SK-N-SH (cell line): ENCODE data around the gene PAFAH1B2.

Experiments
- CTCF ChIP-seq: fragments of 200-600 bp; sonication (generic); IDR thresholded peaks from 2 replicates; pipeline ENCODE4 v1.6.1; 2017; ENCODE audit warnings: antibody characterized with exemption, mild to moderate bottlenecking, moderate library complexity
- EP300 ChIP-seq, 2 experiments: IDR thresholded peaks; 2 replicates each; pipeline versions ENCODE4 v1.4.0 to v1.6.1; 2012; ENCODE audit warnings: borderline replicate concordance in 1 of 2, low read depth in 1 of 2, low read length in 1 of 2
- FOSL2 ChIP-seq: IDR thresholded peaks from 2 replicates; pipeline ENCODE4 v1.4.0; 2012; ENCODE audit warnings: low read depth, mild to moderate bottlenecking, moderate library complexity, borderline replicate concordance
- IRF3 ChIP-seq: fragments of 150-350 bp; IDR thresholded peaks from 2 replicates; pipeline ENCODE4 v1.6.1; 2016; ENCODE audit warnings: mild to moderate bottlenecking, low read depth, low read length
- MAX ChIP-seq: IDR thresholded peaks from 2 replicates; pipeline ENCODE4 v1.4.0; 2012; ENCODE audit warnings: low read depth
- MXI1 ChIP-seq: IDR thresholded peaks from 2 replicates; pipeline ENCODE4 v1.6.1; 2012; ENCODE audit warnings: mild to moderate bottlenecking, low read depth, low read length, improper control_type of control experiment
- POLR2AphosphoS5 ChIP-seq: IDR thresholded peaks from 2 replicates; pipeline ENCODE4 v1.6.1; 2012; ENCODE audit warnings: low read depth, low read length
- RAD21 ChIP-seq: IDR thresholded peaks from 2 replicates; pipeline ENCODE4 v1.6.1; 2012; ENCODE audit warnings: mild to moderate bottlenecking, low read length
- SMC3 ChIP-seq: IDR thresholded peaks from 2 replicates; pipeline ENCODE4 v1.6.1; 2012; ENCODE audit warnings: low read depth, low read length, improper control_type of control experiment
- ZBTB33 ChIP-seq: IDR thresholded peaks from 2 replicates; pipeline ENCODE4 v1.4.0; 2012; ENCODE audit warnings: low read depth, borderline replicate concordance

- TF ChIP-seq MAX (no peak), CTCF (no peak), POLR2AphosphoS5 (no peak), RAD21 (no peak), FOSL2 (no peak), ZBTB33 (no peak), EP300 (IDR thresholded peaks at IDR 0.05; ENCODE audit: borderline replicate concordance in 1 of 2, low read depth in 1 of 2, low read length in 1 of 2) (no peak), SMC3 (no peak), IRF3 (no peak), MXI1 (no peak)
These were observed 44.6 kb downstream of the PAFAH1B2 start for GRCh38 chr11:117188620-117189081.
